ENCODE measurements around the gene ATP13A5. TPM values are rescaled to one million over a fixed set of nuclear protein-coding genes. Genes with fewer than 3 reads are reported as not detected.

ATP13A5 gene
- total RNA-seq, 4 donors from 2014 or later: 1.4 TPM; not detected in 3

DNA sequence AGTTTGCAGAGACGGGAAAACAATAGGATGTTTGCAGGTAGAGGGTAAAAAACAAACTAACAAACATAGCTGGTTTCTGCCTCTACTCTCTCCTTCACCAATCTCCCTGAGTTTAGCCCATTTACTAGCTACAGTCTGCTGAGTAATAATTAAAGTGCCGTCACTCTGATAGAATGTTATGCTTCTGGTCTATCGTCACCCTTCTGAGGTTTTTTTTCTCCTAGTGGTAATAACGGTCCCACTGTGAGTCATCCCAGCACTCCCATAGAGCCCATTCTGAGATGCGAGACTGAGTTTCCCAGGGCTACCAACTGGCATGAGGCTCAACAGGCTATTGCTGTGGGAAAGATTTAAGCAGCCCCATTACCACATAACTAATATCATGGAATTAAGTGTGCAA lies 81.1 kb downstream of the ATP13A5 start:
- WGBS, 2 donors (ENCODE audit: low coverage in 1 of 2): 86 to 88% methylated on average over 4 of the region's 5 CpGs
- Histone ChIP-seq H3K27me3 (no peaks in the 10 kb centered on the region), H3K4me1 (no peaks in the 10 kb centered on the region), H3K4me3 (no peak overlapping the region), H3K27ac (no peak overlapping the region), H3K36me3 (no peaks in the 10 kb centered on the region), H3K9me3 (peaks cover 0 to 9% (median 0%) of the 10 kb centered on the region in 3 donors)
- TF ChIP-seq EP300 (IDR thresholded peaks at IDR 0.05): no peak
- TF ChIP-seq POLR2A (IDR thresholded peaks at IDR 0.05): no peak
- TF ChIP-seq POLR2AphosphoS5 (IDR thresholded peaks at IDR 0.05): no peak
- TF ChIP-seq, protein P1, sequence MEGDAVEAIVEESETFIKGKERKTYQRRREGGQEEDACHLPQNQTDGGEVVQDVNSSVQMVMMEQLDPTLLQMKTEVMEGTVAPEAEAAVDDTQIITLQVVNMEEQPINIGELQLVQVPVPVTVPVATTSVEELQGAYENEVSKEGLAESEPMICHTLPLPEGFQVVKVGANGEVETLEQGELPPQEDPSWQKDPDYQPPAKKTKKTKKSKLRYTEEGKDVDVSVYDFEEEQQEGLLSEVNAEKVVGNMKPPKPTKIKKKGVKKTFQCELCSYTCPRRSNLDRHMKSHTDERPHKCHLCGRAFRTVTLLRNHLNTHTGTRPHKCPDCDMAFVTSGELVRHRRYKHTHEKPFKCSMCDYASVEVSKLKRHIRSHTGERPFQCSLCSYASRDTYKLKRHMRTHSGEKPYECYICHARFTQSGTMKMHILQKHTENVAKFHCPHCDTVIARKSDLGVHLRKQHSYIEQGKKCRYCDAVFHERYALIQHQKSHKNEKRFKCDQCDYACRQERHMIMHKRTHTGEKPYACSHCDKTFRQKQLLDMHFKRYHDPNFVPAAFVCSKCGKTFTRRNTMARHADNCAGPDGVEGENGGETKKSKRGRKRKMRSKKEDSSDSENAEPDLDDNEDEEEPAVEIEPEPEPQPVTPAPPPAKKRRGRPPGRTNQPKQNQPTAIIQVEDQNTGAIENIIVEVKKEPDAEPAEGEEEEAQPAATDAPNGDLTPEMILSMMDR (IDR thresholded peaks at IDR 0.05): no peak
- ATAC-seq: no peak

DNA sequence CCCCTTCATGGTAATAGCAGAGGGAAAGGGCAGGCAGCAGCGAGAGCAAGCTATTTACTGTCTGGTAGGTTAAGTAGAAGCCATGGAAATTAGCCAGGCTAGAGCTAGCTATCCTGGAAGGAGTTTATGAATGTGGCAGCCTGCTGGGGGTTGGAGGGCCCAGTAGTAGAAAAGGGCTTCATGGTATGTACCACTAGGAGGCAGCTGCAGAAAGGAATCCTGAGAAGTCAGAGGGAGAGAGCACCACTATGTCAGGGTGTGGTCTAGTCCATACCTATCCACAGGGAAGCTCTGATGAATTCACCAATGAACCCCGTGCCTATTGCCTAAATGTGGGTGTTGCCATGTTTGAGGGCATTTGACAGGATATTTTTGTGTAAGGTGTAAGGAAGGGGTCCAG lies 82.6 kb downstream of the ATP13A5 start:
- Histone ChIP-seq H3K36me3 (no peaks in the 10 kb centered on the region), H3K4me3 (no peak overlapping the region), H3K4me1 (no peaks in the 10 kb centered on the region), H3K27me3 (no peaks in the 10 kb centered on the region), H3K27ac (no peak overlapping the region), H3K9me3 (peaks cover 0 to 20% (median 0%) of the 10 kb centered on the region in 3 donors)
- ATAC-seq: no peak
- no peak for TF ChIP-seq POLR2A (IDR thresholded peaks at IDR 0.05)
- TF ChIP-seq, protein P1 (IDR thresholded peaks at IDR 0.05): no peak
- TF ChIP-seq POLR2AphosphoS5 (IDR thresholded peaks at IDR 0.05): no peak
- no peak for TF ChIP-seq EP300 (IDR thresholded peaks at IDR 0.05)
- 88 to 100% methylated on average over 1 to 2 of the region's 2 CpGs for WGBS, 2 donors (ENCODE audit: low coverage in 1 of 2)

DNA sequence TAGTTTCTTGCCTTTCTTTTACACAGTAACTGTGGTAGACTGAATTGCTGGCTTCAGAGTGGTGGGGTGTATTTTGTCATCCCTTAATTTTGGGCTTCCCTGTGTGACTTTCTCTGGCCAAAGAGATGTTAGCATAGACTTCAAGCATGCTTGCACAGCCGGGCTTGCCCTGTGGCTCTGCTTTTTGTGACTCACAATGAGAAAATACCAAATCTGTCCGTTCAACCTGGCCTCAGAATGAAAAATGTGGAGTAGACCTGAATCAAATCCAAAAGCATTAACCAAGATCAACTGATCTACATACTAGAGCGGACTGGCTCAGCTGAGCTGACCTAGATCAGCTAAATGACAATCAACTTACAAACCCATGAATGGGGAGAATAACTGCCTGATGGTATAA lies 86.2 kb downstream of the ATP13A5 start:
- H3K27ac ChIP-seq: no peak overlapping the region
- H3K9me3 ChIP-seq: peaks cover 0 to 20% (median 0%) of the 10 kb centered on the region in 3 donors
- no peaks in the 10 kb centered on the region for H3K27me3 ChIP-seq
- no peak overlapping the region for H3K4me3 ChIP-seq
- 64 to 69% methylated on average over 2 to 3 of the region's 3 CpGs for WGBS, 2 donors (ENCODE audit: low coverage in 1 of 2)
- H3K4me1 ChIP-seq: no peaks in the 10 kb centered on the region
- ATAC-seq: no peak
- no peaks in the 10 kb centered on the region for H3K36me3 ChIP-seq
- TF ChIP-seq POLR2A (IDR thresholded peaks at IDR 0.05) (no peak), POLR2AphosphoS5 (IDR thresholded peaks at IDR 0.05) (no peak), EP300 (IDR thresholded peaks at IDR 0.05) (no peak)
- TF ChIP-seq, protein P1 (IDR thresholded peaks at IDR 0.05): no peak

DNA sequence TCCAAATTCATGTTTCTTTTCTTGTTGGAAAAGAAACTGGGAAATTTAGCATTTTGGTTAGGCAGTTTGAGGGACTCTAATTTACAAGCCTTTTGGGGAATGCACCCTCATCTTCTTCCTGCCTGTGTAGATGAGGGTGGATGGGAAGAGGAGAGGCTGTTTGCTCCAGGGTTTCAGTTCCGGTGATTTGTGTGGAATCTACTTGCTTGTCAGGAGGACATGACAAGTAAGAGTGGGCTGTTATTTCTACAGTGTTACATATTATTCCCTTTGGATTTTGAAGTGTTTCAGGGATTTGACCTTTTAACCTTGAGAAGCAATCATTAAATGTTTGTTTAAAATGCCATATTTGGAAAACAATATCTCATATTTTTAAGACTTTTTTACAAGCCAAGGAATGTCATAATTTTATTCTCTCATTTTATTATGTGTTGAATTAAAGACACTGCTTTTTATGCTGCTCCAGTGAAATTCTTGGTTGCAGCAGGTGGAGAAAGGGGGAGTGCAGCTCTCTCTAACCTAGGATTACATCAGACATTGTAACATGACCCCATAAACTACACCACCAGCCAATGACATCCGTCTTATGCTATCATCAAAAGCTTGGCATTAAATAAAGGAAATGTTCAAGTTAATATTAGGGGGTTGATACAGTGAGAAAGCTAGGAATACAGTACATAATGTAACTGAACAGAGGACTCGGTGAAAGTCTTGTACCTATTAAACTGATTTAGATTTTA lies 107.3 kb downstream of the ATP13A5 start:
- Histone ChIP-seq H3K4me1 (no peaks in the 10 kb centered on the region), H3K27ac (no peak overlapping the region), H3K36me3 (no peaks in the 10 kb centered on the region), H3K9me3 (no peaks in the 10 kb centered on the region), H3K27me3 (no peaks in the 10 kb centered on the region), H3K4me3 (no peak overlapping the region)
- TF ChIP-seq, protein P1 (IDR thresholded peaks at IDR 0.05): no peak
- no peak for TF ChIP-seq POLR2AphosphoS5 (IDR thresholded peaks at IDR 0.05)
- no peak for TF ChIP-seq EP300 (IDR thresholded peaks at IDR 0.05)
- TF ChIP-seq POLR2A (IDR thresholded peaks at IDR 0.05): no peak
- 70 to 83% methylated on average over 3 of the region's 3 CpGs for WGBS, 2 donors (ENCODE audit: low coverage in 1 of 2)
- no peak for ATAC-seq

DNA sequence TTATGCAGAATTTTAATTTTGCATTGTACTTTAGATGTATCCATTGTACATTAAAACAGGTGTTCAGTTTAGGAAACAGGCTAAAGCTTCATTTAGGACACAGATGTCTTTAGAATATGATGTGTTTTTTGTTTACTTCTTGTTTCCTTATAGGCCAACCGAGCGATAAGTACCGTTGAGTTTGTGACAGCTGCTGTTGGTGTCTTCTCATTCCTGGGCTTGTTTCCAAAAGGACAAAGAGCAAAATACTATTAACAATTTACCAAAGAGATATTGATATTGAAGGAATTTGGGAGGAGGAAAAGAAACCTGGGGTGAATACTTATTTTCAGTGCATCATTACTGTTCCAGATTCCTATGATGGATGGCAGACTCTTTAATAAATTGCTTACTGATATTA lies 108.1 kb downstream of the ATP13A5 start:
- H3K36me3 ChIP-seq: no peaks in the 10 kb centered on the region
- H3K4me3 ChIP-seq: no peak overlapping the region
- no peak for ATAC-seq
- no peaks in the 10 kb centered on the region for H3K27me3 ChIP-seq
- no peak for TF ChIP-seq POLR2AphosphoS5 (IDR thresholded peaks at IDR 0.05)
- TF ChIP-seq POLR2A (IDR thresholded peaks at IDR 0.05): no peak
- TF ChIP-seq, protein P1 (IDR thresholded peaks at IDR 0.05): no peak
- no peak for TF ChIP-seq EP300 (IDR thresholded peaks at IDR 0.05)
- H3K27ac ChIP-seq: no peak overlapping the region
- no peaks in the 10 kb centered on the region for H3K9me3 ChIP-seq
- 43 to 60% methylated on average over 1 to 3 of the region's 3 CpGs for WGBS, 2 donors (ENCODE audit: low coverage in 1 of 2)
- no peaks in the 10 kb centered on the region for H3K4me1 ChIP-seq
